Stomach (tissue), 4 donors: ENCODE results near the gene TMEM62.

ENCODE experiments used
- POLR2AphosphoS5 ChIP-seq, 3 donors: sonication (generic); formaldehyde crosslinking; IDR thresholded peaks; one replicate each; pipeline ENCODE4 v1.6.1; 2016; ENCODE audit warnings: antibody characterized with exemption in 3 of 3
- TF ChIP-seq, protein P1 (sequence below), 7 experiments: fragments of 450-650 bp in 4 of 7; fragments of 200-600 bp in 3 of 7; sonication (generic) in 3 of 7; IDR thresholded peaks; one replicate each; pipeline ENCODE4 v1.5.1; 2016 to 2019; ENCODE audit warnings: antibody characterized with exemption in 7 of 7, control low read depth in 2 of 7, mild to moderate bottlenecking in 1 of 7

DNA sequence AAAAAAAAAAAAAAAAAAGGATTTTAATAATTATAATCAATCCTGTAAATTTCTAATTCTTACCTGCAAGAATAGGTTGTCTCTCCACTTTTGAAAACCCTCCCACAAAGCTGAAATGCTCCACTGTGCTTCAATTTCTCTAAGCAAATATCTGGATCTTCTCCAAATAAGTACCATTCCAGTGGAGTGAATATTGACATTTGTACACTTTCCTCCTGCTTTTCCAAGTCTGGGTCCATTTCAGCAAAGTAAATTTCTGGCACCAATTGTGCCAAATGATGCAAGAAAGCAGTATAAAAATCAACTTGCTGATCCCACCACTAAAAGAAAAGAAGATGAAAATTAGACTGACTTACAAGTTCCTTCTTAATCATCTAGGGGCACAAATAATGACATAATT is 47.5 kb upstream of the TMEM62 start:
- TF ChIP-seq, protein P1, sequence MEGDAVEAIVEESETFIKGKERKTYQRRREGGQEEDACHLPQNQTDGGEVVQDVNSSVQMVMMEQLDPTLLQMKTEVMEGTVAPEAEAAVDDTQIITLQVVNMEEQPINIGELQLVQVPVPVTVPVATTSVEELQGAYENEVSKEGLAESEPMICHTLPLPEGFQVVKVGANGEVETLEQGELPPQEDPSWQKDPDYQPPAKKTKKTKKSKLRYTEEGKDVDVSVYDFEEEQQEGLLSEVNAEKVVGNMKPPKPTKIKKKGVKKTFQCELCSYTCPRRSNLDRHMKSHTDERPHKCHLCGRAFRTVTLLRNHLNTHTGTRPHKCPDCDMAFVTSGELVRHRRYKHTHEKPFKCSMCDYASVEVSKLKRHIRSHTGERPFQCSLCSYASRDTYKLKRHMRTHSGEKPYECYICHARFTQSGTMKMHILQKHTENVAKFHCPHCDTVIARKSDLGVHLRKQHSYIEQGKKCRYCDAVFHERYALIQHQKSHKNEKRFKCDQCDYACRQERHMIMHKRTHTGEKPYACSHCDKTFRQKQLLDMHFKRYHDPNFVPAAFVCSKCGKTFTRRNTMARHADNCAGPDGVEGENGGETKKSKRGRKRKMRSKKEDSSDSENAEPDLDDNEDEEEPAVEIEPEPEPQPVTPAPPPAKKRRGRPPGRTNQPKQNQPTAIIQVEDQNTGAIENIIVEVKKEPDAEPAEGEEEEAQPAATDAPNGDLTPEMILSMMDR (IDR thresholded peaks at IDR 0.05), result no peak
- no peak for TF ChIP-seq POLR2AphosphoS5 (IDR thresholded peaks at IDR 0.05)
